OCI-LY1 (cell line): ENCODE measurements around the gene BCL2.
A peak's percentile ranks its signal among the peaks of the same experiment; 100 is the strongest.

Source experiments
- H2AFZ ChIP-seq: fragments of 200-600 bp; sonication (generic), shearing (Covaris generic); 2 replicates; pipeline ENCODE4 v1.6.0; 2014; ENCODE audit warnings: antibody characterized with exemption, mild to moderate bottlenecking, low read length
- H3F3A ChIP-seq: fragments of 200-600 bp; sonication (generic), shearing (Covaris generic); 2 replicates; pipeline ENCODE4 v1.6.0; 2014; ENCODE audit warnings: mild to moderate bottlenecking, antibody characterized with exemption, low read length, moderate library complexity; ENCODE audit not compliant: insufficient read depth
- H3K27ac ChIP-seq: fragments of 200-600 bp; sonication (generic); 2 replicates; pipeline ENCODE4 v1.5.1; 2014; ENCODE audit warnings: low read length, mixed run types, mild to moderate bottlenecking, low read depth; ENCODE audit not compliant: poor library complexity, severe bottlenecking
- H3K27me3 ChIP-seq: fragments of 200-600 bp; sonication (generic); 2 replicates; pipeline ENCODE4 v1.6.0; 2014; ENCODE audit warnings: antibody characterized with exemption, mild to moderate bottlenecking, low read length, moderate library complexity; ENCODE audit not compliant: insufficient read depth
- H3K36me3 ChIP-seq: fragments of 200-600 bp; sonication (generic); 2 replicates; pipeline ENCODE4 v1.6.1; 2014; ENCODE audit warnings: mild to moderate bottlenecking, antibody characterized with exemption, low read length, moderate library complexity, mixed read lengths; ENCODE audit not compliant: insufficient read depth
- H3K4me1 ChIP-seq: fragments of 200-600 bp; sonication (generic); 2 replicates; pipeline ENCODE4 v1.5.1; 2014; ENCODE audit warnings: mild to moderate bottlenecking, low read length, moderate library complexity; ENCODE audit not compliant: insufficient read depth, severe bottlenecking
- H3K4me2 ChIP-seq: fragments of 200-600 bp; sonication (generic), shearing (Covaris generic); 2 replicates; pipeline ENCODE4 v1.6.1; 2014; ENCODE audit warnings: low read length
- H3K4me3 ChIP-seq: fragments of 200-600 bp; sonication (generic); 2 replicates; pipeline ENCODE4 v1.5.1; 2014; ENCODE audit warnings: low read length, low read depth, mild to moderate bottlenecking, mixed read lengths; ENCODE audit not compliant: poor library complexity, severe bottlenecking
- H3K79me2 ChIP-seq: fragments of 200-600 bp; shearing (Covaris generic); 2 replicates; pipeline ENCODE4 v1.6.1; 2016; ENCODE audit warnings: mixed run types, low read length, mixed read lengths; ENCODE audit not compliant: insufficient read depth
- H3K9ac ChIP-seq: fragments of 200-600 bp; sonication (generic), shearing (Covaris generic); 2 replicates; pipeline ENCODE4 v1.6.1; 2014; ENCODE audit warnings: mild to moderate bottlenecking, low read length, mixed read lengths
- H3K9me2 ChIP-seq: fragments of 200-600 bp; sonication (generic), shearing (Covaris generic); 2 replicates; pipeline ENCODE4 v1.6.1; 2014; ENCODE audit warnings: low read depth, mild to moderate bottlenecking, low read length, mixed read lengths
- H3K9me3 ChIP-seq: fragments of 200-600 bp; shearing (Covaris generic); 2 replicates; pipeline ENCODE4 v1.6.1; 2014; ENCODE audit warnings: low read length, mixed read lengths
- H4K20me1 ChIP-seq: fragments of 200-600 bp; sonication (generic), shearing (Covaris generic); 2 replicates; pipeline ENCODE4 v1.6.0; 2016; ENCODE audit warnings: mild to moderate bottlenecking, low read length; ENCODE audit not compliant: insufficient read depth
- CTCF ChIP-seq: fragments of 200-600 bp; sonication (generic), shearing (Covaris generic); IDR thresholded peaks from 2 replicates; pipeline ENCODE4 v1.5.1; 2017; ENCODE audit warnings: mild to moderate bottlenecking, antibody characterized with exemption, low read length, moderate library complexity, mixed read lengths
- EZH2 ChIP-seq: fragments of 200-600 bp; sonication (generic), shearing (Covaris generic); IDR thresholded peaks from 2 replicates; pipeline ENCODE4 v1.8.0; 2017; ENCODE audit warnings: borderline replicate concordance, mixed run types, mild to moderate bottlenecking, antibody characterized with exemption, low read length, moderate library complexity, mixed read lengths

Gene BCL2

GRCh38 chr18:63179422-63179821 lies 140.1 kb downstream of the BCL2 start:
- H3K27ac ChIP-seq, result no peak overlapping the region
- H3K4me3 ChIP-seq, result no peak overlapping the region
- no peaks in the 10 kb centered on the region for H3K9me3 ChIP-seq
- H3F3A ChIP-seq, result no peaks in the 10 kb centered on the region
- peaks cover 89% of the 10 kb centered on the region for H3K4me1 ChIP-seq
- no peak for TF ChIP-seq EZH2
- TF ChIP-seq CTCF, result no peak
- H3K27me3 ChIP-seq, result no peaks in the 10 kb centered on the region
- no peaks in the 10 kb centered on the region for H4K20me1 ChIP-seq
- no peak overlapping the region for H3K4me2 ChIP-seq
- no peak overlapping the region for H2AFZ ChIP-seq
- peaks cover 91% of the 10 kb centered on the region for H3K36me3 ChIP-seq
- no peaks in the 10 kb centered on the region for H3K9me2 ChIP-seq
- H3K79me2 ChIP-seq, result peaks cover 84% of the 10 kb centered on the region
- no peak overlapping the region for H3K9ac ChIP-seq

GRCh38 chr18:63178971-63179370 lies 140.6 kb downstream of the BCL2 start:
- Histone ChIP-seq H3K4me3 (no peak overlapping the region), H3K4me2 (no peak overlapping the region), H3K9ac (no peak overlapping the region), H3K9me3 (no peaks in the 10 kb centered on the region), H3K36me3 (peaks cover 86% of the 10 kb centered on the region), H3K79me2 (peaks cover 82% of the 10 kb centered on the region), H4K20me1 (no peaks in the 10 kb centered on the region), H2AFZ (no peak overlapping the region), H3K4me1 (peaks cover 87% of the 10 kb centered on the region), H3F3A (no peaks in the 10 kb centered on the region), H3K27me3 (no peaks in the 10 kb centered on the region), H3K9me2 (no peaks in the 10 kb centered on the region), H3K27ac (no peak overlapping the region)
- TF ChIP-seq EZH2, result no peak
- TF ChIP-seq CTCF, result no peak

GRCh38 chr18:63177919-63178821 lies 141.4 kb downstream of the BCL2 start:
- Histone ChIP-seq H3K36me3 (peaks cover 84% of the 10 kb centered on the region), H3K4me1 (peaks cover 84% of the 10 kb centered on the region), H3K4me2 (no peak overlapping the region), H3F3A (no peaks in the 10 kb centered on the region), H3K9me3 (no peaks in the 10 kb centered on the region), H4K20me1 (no peaks in the 10 kb centered on the region), H3K4me3 (no peak overlapping the region), H3K9me2 (no peaks in the 10 kb centered on the region), H2AFZ (no peak overlapping the region), H3K79me2 (peaks cover 82% of the 10 kb centered on the region), H3K9ac (no peak overlapping the region), H3K27ac (peak overlapping the region; percentile 39), H3K27me3 (no peaks in the 10 kb centered on the region)
- TF ChIP-seq CTCF (no peak), EZH2 (no peak)
